ENCODE measurements around the gene ASAH2B.

The ASAH2B gene

GRCh38 chr10:50799595-50799994 lies 59.9 kb downstream of the ASAH2B start:
- DNase-seq: no peak

GRCh38 chr10:50805981-50806622 lies 66.4 kb downstream of the ASAH2B start:
- no peak for DNase-seq

- DNase-seq: no peak
Measured at GRCh38 chr10:50807851-50808776, 68.4 kb downstream of the ASAH2B start.
